Activated T-cell treated with anti-CD3 and anti-CD28 coated beads for 1 hour (primary cell): ENCODE measurements around the gene LCNL1.

ENCODE experiments used
- DNase-seq: peaks from one replicate; pipeline ENCODE4 v3.0.0-alpha.2; 2020; ENCODE audit warnings: low read depth

LCNL1 gene

DNA sequence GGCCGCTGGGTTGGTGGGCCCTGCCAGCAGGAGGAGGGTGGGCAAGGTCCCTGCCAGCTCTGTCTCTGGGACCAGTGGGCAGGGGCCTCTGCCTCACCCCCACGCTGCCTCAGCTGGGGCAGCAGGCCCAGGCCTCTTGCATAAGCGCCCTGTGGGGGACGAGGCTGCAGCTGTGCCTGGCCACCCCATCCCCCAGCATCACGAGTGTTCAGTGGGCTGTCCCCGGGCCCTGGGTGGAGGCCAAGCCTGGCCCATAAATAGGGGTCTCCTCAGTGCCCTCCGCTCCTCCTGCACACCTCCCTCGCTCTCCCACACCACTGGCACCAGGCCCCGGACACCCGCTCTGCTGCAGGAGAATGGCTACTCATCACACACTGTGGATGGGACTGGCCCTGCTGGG, 5.6 kb upstream of the LCNL1 start, which contains the start of gene PTGDS:
TSS of gene PTGDS (plus strand) at position 282 of the 400 bp plus-strand sequence. CDS start at position 357, 75 bp downstream.
- DNase-seq, result no peak

DNA sequence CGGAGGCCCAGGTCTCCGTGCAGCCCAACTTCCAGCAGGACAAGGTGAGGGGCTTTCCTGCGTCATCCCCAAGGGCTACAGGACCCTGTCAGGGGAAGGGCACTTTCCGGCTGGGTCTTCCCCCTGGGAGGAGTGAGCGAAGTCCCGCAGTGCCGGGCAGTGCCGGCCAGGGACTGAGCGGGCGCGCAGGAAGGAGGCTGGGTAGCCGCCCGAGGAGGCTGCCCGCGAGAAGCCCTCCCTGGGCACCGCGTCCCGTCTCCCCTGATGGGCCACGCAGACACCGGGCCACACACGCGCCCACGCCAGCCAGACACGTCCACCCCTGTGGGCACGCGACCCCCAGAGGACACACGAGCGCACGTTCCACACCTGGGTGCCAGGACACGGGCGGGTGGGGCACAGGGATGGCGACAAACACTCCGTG, 5.1 kb upstream of the LCNL1 start:
- DNase-seq, result no peak

DNA sequence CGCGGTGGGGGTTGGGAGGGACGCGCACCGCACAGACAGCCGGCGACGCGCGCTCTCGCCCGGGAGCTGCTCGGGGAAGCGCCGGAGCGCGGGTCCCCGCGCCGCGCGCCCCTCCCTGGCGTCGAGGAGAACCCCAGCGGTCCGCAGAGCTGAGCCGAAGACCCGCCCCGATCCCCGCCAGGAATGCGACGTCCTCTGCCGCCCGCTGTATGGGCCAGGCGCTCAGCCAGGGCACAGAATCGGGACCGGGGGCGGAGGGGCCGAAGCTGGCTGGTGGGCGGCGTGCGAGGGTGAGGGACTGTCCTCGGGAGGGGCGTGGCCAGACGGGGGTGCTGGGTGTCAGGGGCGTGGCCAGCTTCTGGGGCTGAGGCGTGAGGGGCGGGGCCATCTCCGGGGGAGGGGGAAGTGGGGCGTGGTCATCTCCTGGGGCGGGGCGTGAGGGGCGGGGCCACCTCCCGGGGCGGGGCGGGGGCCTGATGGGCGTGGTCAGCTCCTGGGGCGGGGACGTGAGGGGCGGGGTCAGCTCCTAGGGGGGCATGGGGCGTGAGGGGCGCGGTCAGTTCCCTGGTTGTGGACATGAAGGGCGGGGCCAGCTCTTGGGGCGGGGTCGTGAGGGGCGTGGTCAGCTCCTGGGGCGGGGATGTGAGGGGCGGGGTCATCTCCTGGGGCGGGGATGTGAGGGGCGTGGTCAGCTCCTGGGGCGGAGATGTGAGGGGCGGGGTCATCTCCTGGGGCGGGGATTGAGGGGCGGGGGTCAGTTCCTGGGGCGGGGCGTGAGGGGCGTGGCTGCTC, 4.5 kb upstream of the LCNL1 start:
- peak; percentile 63 for DNase-seq

DNA sequence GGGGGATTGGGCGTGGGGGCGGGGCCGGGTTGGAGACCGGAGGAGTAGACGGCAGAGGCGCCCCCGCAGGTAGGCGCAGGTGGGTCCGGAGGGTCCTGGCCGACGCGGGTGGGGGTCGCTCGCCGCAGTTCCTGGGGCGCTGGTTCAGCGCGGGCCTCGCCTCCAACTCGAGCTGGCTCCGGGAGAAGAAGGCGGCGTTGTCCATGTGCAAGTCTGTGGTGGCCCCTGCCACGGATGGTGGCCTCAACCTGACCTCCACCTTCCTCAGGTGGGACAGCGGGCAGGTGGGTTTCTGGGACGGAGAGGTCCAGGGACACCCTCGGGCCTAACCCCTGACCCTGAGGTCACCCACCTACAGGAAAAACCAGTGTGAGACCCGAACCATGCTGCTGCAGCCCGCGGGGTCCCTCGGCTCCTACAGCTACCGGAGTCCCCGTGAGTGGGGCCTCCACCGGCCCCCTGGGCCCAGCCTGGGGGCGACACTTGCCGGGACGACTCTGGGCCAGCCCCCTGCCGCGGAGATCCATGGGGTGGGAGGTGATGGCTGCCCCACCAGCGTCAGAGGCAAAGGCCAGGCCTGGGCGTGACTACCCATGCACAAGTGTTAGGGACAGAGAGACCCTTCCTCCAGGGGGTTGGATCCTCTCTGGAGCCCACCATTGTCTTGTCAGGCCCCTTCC, 3.8 kb upstream of the LCNL1 start:
- no peak for DNase-seq

DNA sequence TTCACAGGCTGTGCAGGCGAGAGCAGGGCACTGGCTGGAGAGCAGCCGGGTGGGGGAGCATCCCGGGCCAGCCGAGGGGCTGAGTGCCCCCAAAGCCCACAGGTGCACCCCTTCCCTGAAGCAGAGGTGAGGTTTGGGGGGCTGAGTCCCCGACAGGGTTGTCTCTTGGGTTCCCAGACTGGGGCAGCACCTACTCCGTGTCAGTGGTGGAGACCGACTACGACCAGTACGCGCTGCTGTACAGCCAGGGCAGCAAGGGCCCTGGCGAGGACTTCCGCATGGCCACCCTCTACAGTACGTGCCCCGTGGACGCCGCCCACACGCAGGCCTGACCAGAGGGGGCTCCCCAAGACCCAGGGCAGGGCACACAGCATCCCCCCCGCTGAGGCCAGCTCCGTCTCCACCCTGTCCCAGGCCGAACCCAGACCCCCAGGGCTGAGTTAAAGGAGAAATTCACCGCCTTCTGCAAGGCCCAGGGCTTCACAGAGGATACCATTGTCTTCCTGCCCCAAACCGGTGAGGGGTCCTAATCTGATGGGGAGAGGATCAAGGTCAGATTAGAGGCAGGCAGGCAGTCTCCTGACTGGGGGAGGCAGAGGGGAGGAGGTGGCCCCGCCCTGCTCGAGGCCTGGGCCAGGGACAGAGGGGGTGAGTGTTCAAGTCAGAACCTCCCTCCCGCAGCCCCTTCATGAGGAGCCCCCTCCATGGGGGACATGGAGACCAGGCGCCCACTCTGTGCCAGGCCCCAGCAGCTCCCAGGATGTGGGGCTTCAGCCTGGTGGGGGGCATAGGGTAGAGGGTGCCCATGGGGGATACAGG, 2.8 kb upstream of the LCNL1 start:
- DNase-seq, result no peak

DNA sequence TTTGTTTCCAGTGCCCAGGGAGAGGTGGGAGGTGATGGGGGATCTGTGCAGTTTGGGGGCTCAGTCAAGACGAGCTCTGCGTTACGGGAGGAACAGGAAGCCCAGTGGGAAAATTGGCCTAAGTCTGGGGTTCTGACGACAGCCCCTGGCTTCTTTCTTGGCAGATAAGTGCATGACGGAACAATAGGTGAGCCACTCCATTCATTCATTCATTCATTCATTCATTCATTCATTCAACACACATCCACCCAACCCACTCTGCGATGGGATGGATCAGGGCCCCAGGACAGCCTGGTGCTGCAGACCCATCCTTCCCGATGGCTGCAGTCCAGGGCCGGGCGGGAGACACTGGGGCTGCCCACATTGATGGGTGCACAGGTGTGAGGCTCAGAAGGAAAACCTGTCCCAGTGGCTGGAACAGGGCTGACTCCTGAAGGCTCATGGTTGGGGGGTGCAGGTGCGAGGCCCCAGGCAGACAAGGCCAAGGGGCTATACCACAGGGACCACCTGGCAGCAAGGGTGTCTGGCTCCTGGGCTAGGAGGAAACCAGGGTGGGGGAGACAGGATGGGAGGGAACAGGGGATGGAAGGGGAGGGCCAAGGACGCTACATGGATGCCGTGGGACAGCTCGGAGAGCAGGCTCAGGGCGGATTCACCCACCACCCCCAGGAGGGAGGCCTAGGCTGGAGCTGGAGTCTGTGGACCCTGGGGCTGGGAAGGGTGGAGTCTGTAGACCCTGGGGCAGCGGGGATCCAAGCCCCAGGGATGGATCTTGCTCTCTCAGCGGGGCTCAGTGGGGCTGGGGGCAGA, 1.9 kb upstream of the LCNL1 start:
- DNase-seq, result no peak

DNA sequence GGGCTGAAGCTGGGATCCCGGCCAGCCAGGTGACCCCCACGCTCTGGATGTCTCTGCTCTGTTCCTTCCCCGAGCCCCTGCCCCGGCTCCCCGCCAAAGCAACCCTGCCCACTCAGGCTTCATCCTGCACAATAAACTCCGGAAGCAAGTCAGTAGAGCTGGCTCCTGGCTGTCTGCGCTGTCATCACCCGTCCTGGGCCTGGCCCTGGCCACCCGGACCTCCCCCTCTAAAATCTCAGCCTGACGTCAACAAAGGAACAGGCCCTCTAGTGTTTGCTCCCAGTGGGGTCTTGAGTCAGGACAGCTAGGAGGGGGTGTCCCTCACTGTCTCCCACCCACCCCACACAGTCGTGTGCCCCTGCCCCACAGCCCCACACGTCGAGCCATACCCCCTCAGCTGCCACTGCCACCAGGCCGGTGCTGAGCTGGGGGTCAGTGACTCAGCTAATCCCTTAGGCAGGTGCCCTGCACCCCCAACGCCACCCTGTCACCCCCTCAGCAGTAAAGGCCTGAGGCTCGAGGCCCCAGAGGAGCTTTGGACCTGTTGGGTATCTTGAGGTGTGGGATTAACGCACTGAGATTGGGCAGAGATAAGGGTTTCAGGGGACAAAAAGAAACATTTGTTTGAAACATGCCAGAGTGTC, 1.1 kb upstream of the LCNL1 start:
- no peak for DNase-seq

DNA sequence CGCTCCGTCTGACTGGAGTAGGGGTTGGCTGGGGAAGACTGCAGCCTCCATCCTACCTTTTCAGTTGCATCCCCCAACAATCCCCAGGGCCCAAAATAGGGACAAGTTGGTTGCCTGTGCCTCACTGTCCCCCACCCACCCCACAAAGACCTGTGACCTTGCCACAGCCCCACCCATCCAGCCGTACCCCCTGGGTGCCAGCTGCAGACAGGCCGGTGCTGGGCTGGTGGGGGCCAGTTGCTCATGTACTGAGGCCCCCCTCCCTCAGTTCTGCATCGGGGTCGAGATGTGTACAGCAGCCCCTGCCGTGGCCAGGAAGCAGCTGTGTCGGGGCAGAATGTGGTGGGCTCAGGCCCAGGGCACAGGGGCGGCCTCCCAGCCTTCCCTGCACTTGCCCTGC, 374 bp downstream of the LCNL1 start:
- no peak for DNase-seq

DNA sequence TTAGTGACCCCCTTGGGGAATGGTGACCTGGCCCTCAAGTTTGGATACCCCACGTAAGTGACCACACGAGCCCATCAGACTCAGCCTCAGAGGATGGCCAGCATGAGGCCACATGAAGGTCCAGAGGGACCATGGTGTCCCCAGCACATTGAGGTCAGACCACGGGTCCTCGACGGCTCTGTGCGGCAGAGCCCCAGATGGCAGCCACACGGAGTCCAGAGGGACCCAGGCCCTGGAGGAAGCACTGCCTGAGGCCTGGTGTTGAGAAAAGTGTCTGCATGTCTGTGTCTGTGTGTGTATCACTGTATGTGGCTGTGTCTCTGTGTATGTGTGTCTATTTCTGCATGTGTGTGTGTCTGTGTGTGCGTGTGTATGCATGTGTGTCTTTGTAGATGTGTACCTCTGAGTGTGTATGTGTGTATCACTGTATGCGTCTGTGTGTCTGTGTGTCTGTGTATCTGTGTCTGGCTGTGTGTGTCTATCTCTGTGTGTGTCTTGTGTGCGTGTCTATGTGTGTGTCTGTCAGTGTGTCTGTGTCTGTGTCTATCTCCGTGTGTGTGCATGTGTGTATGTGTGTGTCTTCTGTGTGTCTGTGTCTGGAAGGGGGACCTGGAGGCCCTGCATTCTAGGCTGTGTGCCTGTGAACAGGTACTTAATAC, 992 bp downstream of the LCNL1 start:
- DNase-seq, result no peak

DNA sequence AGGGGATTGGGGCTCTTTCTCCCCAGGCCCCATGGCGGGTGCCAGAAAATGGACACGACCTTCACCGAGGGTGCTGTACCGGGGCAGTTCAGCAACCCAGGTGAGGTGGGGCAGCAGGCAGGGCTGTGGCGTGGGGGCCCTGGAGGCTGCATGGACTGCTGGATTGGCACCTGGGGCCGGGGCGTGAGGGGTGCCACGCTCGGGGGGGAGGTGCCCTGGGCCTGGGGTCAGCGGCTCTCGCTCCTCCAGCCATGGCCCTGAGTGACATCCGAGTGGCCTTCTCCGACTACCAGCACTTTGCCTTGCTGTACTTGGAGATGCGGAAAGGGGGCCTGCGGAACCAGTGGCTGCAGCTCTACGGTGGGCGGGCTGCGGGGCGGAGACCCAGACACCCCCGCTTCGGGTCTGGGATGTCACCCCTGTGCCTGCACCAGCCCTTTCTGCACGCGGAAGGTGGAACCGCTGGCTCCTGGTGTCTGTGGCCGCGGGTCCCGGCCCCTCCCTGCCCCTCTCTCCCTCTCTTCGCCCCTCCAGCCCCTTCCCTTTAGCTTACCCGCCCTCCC, 1.8 kb downstream of the LCNL1 start:
- DNase-seq, result no peak

DNA sequence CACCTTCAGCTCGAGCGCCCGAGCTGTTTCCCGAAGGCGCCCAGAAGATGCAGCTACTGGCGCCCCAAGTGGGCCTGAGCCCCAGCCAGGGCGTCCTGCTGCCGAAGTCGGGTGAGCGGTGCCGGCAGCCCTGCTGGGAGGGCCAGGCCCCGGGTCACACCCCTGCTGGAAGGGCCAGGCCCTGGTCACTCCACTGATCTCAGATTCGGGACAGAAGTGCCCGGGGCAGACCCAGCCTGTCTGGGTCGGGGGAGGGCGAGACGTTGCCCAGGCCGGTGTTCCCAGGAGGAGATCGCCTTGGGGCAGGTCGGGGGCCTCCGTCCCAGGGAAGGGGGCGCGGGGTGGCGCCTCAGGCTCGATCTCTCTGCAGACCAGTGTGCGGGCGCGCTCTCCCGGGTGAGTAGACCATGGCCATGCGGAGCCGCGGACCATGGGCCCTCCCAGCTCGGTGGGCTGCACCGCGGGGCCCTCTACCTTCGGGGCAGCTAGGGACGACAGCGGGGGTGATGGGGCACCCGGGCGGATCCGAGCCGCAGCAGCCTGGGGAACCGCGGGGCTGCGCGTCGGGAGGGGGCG, 2.3 kb downstream of the LCNL1 start:
- DNase-seq, result no peak

DNA sequence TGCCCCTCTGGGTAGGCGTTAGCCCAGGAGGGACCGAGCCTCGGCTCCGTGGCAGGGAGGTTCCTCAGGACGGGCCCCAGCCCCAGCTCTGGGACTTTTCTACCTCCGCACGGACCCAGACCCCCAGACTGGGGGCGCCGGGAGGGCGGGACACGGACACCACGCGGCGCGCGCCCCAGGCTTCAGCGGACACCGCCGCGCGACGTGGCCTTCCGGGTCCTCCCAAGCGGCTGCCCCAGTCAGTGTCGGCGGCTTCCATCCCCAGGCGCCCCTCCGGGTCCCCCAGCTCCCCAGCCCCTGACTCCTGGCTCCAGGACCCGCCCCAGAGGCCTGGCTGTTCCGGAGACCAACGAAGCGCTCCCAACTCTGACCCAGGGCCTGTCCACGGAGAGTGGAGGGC, 3.1 kb downstream of the LCNL1 start:
- DNase-seq, result no peak

DNA sequence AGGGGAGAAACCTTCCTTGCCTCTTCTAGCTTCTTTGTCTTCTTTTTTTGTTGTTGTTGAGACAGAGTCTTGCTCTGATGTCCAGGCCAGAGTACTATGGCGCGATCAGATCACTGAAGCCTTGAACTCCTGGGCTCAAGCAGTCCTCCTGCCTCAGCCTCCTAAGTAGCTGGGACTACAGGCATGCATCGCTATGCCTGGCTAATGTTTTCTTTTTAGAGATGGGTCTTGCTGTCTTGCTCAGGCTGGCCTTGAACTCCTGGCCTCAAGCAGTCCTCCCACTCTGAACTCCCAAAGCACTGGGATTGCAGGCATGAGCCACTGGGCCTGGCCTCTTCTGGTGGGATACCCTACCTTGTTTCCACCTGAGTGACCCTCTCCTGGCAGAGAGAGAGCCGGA, 6.1 kb downstream of the LCNL1 start:
- DNase-seq, result no peak

DNA sequence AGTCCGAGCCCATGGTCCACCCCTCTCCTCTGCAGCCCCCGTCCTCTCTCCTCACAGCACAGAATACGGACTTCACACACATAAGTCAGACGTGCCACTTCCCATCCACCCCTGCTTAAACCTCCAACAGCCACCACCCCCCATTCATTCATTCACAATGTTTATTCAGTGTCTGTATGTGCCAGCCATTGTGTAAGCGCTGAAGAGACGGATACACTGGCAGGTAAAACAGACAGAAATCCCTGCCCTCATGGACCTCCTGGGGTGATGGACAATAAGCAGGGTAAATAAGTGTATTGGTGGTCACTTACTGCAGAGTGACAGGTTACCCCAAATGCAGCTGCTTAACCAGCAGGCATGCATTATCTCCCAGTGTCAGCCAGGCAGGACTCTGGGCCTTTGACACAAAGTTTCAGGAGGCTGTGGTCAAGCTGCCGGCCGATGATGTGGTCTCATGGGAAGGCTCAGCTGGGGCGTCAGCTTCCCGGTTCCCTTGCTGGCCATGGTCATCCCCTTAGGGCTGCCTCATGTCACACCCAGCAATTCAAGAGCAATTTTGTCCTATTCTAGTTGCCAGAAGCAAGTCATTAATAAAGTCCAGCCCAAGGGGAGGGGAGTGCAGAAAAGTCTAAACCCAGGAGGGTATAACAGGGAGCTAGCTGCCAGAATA, 7.6 kb downstream of the LCNL1 start:
- no peak for DNase-seq

DNA sequence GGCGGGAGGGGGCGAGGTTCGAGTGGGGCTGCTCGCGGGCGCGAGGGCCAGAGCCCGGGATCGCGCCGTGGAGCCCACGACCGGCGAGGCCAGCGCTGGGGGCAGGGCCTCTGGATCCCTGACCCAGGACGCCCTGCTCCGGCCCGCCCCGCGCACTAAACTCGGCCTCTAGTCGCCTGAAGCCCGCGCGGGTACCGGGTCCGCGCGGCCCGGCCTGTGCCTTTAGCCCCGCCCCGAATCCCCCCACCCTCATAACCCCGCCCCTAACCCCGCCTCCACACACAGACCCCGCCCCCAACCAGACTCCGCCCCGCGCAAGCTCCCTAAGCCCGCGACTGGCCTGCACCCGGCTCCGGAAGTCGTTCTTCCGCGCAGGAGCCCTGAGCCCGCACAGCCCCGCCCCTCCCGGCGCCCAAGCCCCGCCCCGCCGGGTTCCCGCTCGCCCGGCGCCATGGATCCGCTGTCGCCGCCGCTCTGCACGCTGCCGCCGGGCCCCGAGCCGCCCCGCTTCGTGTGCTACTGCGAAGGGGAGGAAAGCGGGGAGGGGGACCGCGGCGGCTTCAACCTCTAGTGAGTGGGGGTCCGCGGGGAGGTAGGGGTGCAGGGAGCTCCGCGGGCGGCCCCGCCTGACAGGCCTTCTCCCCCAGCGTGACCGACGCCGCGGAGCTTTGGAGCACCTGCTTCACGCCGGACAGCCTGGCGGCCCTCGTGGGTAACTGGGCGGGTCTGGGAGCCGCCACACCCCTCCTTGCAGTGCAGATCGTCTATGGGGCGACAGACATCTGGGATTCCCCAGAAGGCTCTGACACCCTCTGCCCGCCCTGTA, 9.4 kb downstream of the LCNL1 start, which contains the start of gene PAXX:
TSS of gene PAXX (plus strand) at position 430 of the 826 bp plus-strand sequence. CDS start at position 452, 22 bp downstream.
- DNase-seq, result peak; percentile 92

DNA sequence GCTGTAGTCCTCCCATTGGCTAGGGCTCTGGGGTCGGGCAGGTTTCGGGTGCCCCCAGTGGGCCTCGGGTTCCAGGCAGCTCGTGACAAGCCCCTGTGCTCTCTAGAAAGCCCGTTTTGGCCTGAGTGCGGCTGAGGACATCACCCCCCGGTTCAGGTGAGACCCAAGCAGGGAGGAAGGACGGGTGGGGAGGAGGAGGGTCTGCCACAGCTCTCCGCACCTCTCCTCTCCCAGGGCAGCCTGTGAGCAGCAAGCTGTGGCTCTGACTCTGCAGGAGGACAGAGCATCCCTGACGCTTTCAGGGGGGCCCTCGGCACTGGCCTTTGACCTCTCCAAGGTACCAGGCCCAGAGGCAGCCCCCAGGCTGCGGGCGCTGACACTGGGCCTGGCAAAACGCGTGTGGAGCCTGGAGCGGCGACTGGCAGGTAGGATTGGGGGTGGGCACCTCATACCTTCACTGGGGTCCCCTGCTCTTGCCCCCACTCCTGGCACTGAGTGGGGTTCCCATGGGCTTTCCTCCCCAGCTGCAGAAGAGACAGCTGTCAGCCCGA, 10.1 kb downstream of the LCNL1 start:
- no peak for DNase-seq

DNA sequence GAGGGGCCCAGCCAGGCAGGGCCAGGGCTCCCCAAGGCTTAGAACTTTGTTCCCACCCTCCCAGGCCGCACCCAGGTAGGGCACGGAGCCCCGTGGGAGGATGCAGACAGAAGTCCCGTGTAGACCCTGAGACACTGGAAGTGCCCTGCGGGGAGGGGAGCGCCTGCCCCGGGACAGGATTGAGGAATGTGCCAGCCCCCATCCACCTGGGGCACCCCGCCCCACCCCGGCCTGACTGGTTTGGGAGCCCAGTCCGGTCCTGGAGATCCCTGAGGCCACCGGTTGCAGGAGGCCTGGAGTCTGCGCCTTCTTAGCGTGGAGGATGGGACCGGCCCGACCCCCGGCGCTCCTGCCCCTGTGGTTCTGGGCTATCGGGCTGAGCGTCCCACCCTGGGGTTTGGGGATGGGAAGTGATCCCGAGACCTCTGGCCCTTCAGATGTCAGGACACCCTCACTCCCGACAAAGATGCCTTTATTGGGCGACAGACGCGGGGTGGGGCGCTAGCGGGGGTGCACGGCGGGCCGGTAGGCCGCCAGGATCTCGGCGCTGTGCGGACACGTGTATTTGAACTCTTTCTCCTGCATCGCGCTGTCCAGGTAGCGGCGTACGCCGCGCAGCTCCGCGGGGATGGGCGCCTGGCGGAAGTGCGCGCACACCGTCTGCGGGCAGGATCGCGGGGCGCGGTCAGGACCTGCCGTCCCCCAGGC, 11.5 kb downstream of the LCNL1 start:
- DNase-seq, result no peak

DNA sequence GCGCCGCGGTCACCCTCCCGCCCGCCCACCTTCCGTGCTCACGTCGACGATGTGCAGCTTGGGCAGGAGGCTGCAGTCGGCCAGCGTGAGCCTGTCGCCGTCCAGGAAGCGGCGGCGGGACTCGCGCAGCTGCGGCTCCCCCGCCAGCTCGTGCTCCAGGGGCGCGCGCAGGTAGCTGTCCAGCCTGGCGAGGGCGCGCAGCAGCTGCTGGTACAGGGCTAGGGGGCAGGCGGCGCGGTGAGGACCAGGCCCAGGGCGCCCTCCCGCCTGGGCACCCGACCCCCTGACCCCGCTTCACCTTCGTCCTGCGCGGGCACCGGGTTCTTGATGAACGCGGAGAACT, 12.1 kb downstream of the LCNL1 start:
- DNase-seq, result no peak
